ENCODE results near the gene CDC14C.
"Not testable (repeated sequence)": the region's sequence is repeated elsewhere in the genome, so short reads cannot be mapped to it uniquely, and the experiment has no call there.

Gene CDC14C
- 0 to 0.06 reads per million in 2 experiments for total RNA-seq

- no peak for DNase-seq (ENCODE audit: low read depth)
Measured at GRCh38 chr7:48924433-48924832, at the start of gene CDC14C. Gene CDC14C (plus strand): TSS chr7:48924547. CDS start chr7:48924673, 126 bp downstream.

- DNase-seq (ENCODE audit: low read depth), result no peak
Measured at GRCh38 chr7:48875045-48875916, 49.1 kb upstream of the CDC14C start.

- no peak for DNase-seq (ENCODE audit: low read depth)
Measured at GRCh38 chr7:48876087-48876486, 48.3 kb upstream of the CDC14C start.

- no peak for DNase-seq (ENCODE audit: low read depth)
Measured at GRCh38 chr7:48880851-48881250, 43.5 kb upstream of the CDC14C start.

- no peak for DNase-seq (ENCODE audit: low read depth)
Measured at GRCh38 chr7:48887500-48887899, 36.8 kb upstream of the CDC14C start.

GRCh38 chr7:48894574-48894973 lies 29.8 kb upstream of the CDC14C start:
- DNase-seq (ENCODE audit: low read depth), result no peak

- DNase-seq (ENCODE audit: low read depth), result no peak
Measured at GRCh38 chr7:48899932-48900331, 24.4 kb upstream of the CDC14C start.

- DNase-seq (ENCODE audit: low read depth), result no peak
Measured at GRCh38 chr7:48901966-48902365, 22.4 kb upstream of the CDC14C start.

GRCh38 chr7:48904975-48905374 lies 19.4 kb upstream of the CDC14C start:
- no peak for DNase-seq (ENCODE audit: low read depth)

GRCh38 chr7:48905686-48906085 lies 18.7 kb upstream of the CDC14C start:
- not testable (repeated sequence) for DNase-seq (ENCODE audit: low read depth)

GRCh38 chr7:48909887-48910286 lies 14.5 kb upstream of the CDC14C start:
- DNase-seq (ENCODE audit: low read depth), result not testable (repeated sequence)

GRCh38 chr7:48931481-48931880 lies 7.1 kb downstream of the CDC14C start:
- DNase-seq (ENCODE audit: low read depth), result no peak

GRCh38 chr7:48932126-48932910 lies 8.0 kb downstream of the CDC14C start:
- no peak for DNase-seq (ENCODE audit: low read depth)

GRCh38 chr7:48933549-48934085 lies 9.3 kb downstream of the CDC14C start:
- DNase-seq (ENCODE audit: low read depth), result no peak

- no peak for DNase-seq (ENCODE audit: low read depth)
Measured at GRCh38 chr7:48938539-48939295, 14.4 kb downstream of the CDC14C start.

GRCh38 chr7:48943279-48943990 lies 19.1 kb downstream of the CDC14C start:
- DNase-seq (ENCODE audit: low read depth), result no peak

GRCh38 chr7:48955916-48956315 lies 31.6 kb downstream of the CDC14C start:
- DNase-seq (ENCODE audit: low read depth), result no peak

GRCh38 chr7:48959676-48960075 lies 35.3 kb downstream of the CDC14C start:
- DNase-seq (ENCODE audit: low read depth), result no peak

- no peak for DNase-seq (ENCODE audit: low read depth)
Measured at GRCh38 chr7:48962821-48963505, 38.6 kb downstream of the CDC14C start.

- DNase-seq (ENCODE audit: low read depth), result no peak
Measured at GRCh38 chr7:48964074-48964473, 39.7 kb downstream of the CDC14C start.

GRCh38 chr7:48971173-48971572 lies 46.8 kb downstream of the CDC14C start:
- no peak for DNase-seq (ENCODE audit: low read depth)
